ENCODE results near the gene MAP1LC3B2. TPM values are rescaled to one million over a fixed set of nuclear protein-coding genes. Genes with fewer than 3 reads are reported as not detected.
A peak's percentile ranks its signal among the peaks of the same experiment; 100 is the strongest.

Gene MAP1LC3B2
- total RNA-seq, 2 experiments from 2014 or later: 0.74 to 1.7 TPM

- DNase-seq: no peak
- Mint-ChIP-seq H3K4me1 (peaks cover 11% of the 10 kb centered on the region), H3K4me3 (no peak overlapping the region), H3K9me3 (no peaks in the 10 kb centered on the region), H3K27me3 (no peaks in the 10 kb centered on the region), H3K27ac (no peak overlapping the region), H3K36me3 (no peaks in the 10 kb centered on the region)
Observed at GRCh38 chr12:116606397-116606796, 47.2 kb downstream of the MAP1LC3B2 start.

GRCh38 chr12:116607039-116607438 lies 47.9 kb downstream of the MAP1LC3B2 start:
- no peak overlapping the region for H3K27ac Mint-ChIP-seq
- no peaks in the 10 kb centered on the region for H3K36me3 Mint-ChIP-seq
- H3K27me3 Mint-ChIP-seq: no peaks in the 10 kb centered on the region
- no peaks in the 10 kb centered on the region for H3K9me3 Mint-ChIP-seq
- no peak overlapping the region for H3K4me3 Mint-ChIP-seq
- DNase-seq: no peak
- H3K4me1 Mint-ChIP-seq: peaks cover 7% of the 10 kb centered on the region

- H3K27me3 Mint-ChIP-seq: no peaks in the 10 kb centered on the region
- DNase-seq: peak; percentile 13
- H3K36me3 Mint-ChIP-seq: no peaks in the 10 kb centered on the region
- H3K27ac Mint-ChIP-seq: no peak overlapping the region
- H3K4me1 Mint-ChIP-seq: peaks cover 3% of the 10 kb centered on the region
- no peaks in the 10 kb centered on the region for H3K9me3 Mint-ChIP-seq
- no peak overlapping the region for H3K4me3 Mint-ChIP-seq
Observed at GRCh38 chr12:116609319-116610114, 50.3 kb downstream of the MAP1LC3B2 start.

GRCh38 chr12:116610971-116611541 lies 51.9 kb downstream of the MAP1LC3B2 start:
- H3K4me3 Mint-ChIP-seq: no peak overlapping the region
- H3K4me1 Mint-ChIP-seq: peaks cover 3% of the 10 kb centered on the region
- H3K9me3 Mint-ChIP-seq: no peaks in the 10 kb centered on the region
- no peak overlapping the region for H3K27ac Mint-ChIP-seq
- H3K36me3 Mint-ChIP-seq: no peaks in the 10 kb centered on the region
- DNase-seq: no peak
- H3K27me3 Mint-ChIP-seq: no peaks in the 10 kb centered on the region

GRCh38 chr12:116612436-116612835 lies 53.3 kb downstream of the MAP1LC3B2 start:
- no peak for DNase-seq
- Mint-ChIP-seq H3K27ac (no peak overlapping the region), H3K36me3 (no peaks in the 10 kb centered on the region), H3K27me3 (no peaks in the 10 kb centered on the region), H3K4me1 (peaks cover 3% of the 10 kb centered on the region), H3K4me3 (no peak overlapping the region), H3K9me3 (no peaks in the 10 kb centered on the region)

- H3K4me1 Mint-ChIP-seq: peaks cover 3% of the 10 kb centered on the region
- DNase-seq: no peak
- no peak overlapping the region for H3K4me3 Mint-ChIP-seq
- H3K9me3 Mint-ChIP-seq: no peaks in the 10 kb centered on the region
- no peak overlapping the region for H3K27ac Mint-ChIP-seq
- H3K27me3 Mint-ChIP-seq: no peaks in the 10 kb centered on the region
- H3K36me3 Mint-ChIP-seq: no peaks in the 10 kb centered on the region
Observed at GRCh38 chr12:116613256-116613655, 54.1 kb downstream of the MAP1LC3B2 start.

- Mint-ChIP-seq H3K27me3 (no peaks in the 10 kb centered on the region), H3K4me3 (no peak overlapping the region), H3K9me3 (no peaks in the 10 kb centered on the region), H3K27ac (no peak overlapping the region), H3K36me3 (no peaks in the 10 kb centered on the region), H3K4me1 (peaks cover 3% of the 10 kb centered on the region)
- DNase-seq: no peak
Observed at GRCh38 chr12:116614194-116614915, 55.2 kb downstream of the MAP1LC3B2 start.

GRCh38 chr12:116615141-116615861 lies 56.1 kb downstream of the MAP1LC3B2 start:
- Mint-ChIP-seq H3K36me3 (no peaks in the 10 kb centered on the region), H3K27me3 (no peaks in the 10 kb centered on the region), H3K4me3 (no peak overlapping the region), H3K4me1 (peaks cover 2% of the 10 kb centered on the region), H3K9me3 (no peaks in the 10 kb centered on the region), H3K27ac (no peak overlapping the region)
- no peak for DNase-seq

- H3K9me3 Mint-ChIP-seq: no peaks in the 10 kb centered on the region
- H3K27ac Mint-ChIP-seq: no peak overlapping the region
- no peak for DNase-seq
- H3K4me3 Mint-ChIP-seq: no peak overlapping the region
- no peaks in the 10 kb centered on the region for H3K36me3 Mint-ChIP-seq
- H3K4me1 Mint-ChIP-seq: no peaks in the 10 kb centered on the region
- no peaks in the 10 kb centered on the region for H3K27me3 Mint-ChIP-seq
Observed at GRCh38 chr12:116616536-116617248, 57.5 kb downstream of the MAP1LC3B2 start.

GRCh38 chr12:116619246-116619645 lies 60.1 kb downstream of the MAP1LC3B2 start:
- H3K9me3 Mint-ChIP-seq: peaks cover 11% of the 10 kb centered on the region
- no peak overlapping the region for H3K4me3 Mint-ChIP-seq
- H3K27ac Mint-ChIP-seq: no peak overlapping the region

GRCh38 chr12:116620124-116620491 lies 60.9 kb downstream of the MAP1LC3B2 start:
- H3K27ac Mint-ChIP-seq: no peak overlapping the region
- no peaks in the 10 kb centered on the region for H3K4me1 Mint-ChIP-seq
- peaks cover 11% of the 10 kb centered on the region for H3K9me3 Mint-ChIP-seq
- no peaks in the 10 kb centered on the region for H3K36me3 Mint-ChIP-seq
- H3K4me3 Mint-ChIP-seq: no peak overlapping the region
- no peak for DNase-seq
- no peaks in the 10 kb centered on the region for H3K27me3 Mint-ChIP-seq

More at GRCh38 chr12:116619246-116619645, 60.1 kb downstream of the MAP1LC3B2 start:
- no peak for DNase-seq
- H3K27me3 Mint-ChIP-seq: no peaks in the 10 kb centered on the region
- no peaks in the 10 kb centered on the region for H3K4me1 Mint-ChIP-seq
- no peaks in the 10 kb centered on the region for H3K36me3 Mint-ChIP-seq

- H3K4me3 Mint-ChIP-seq: no peak overlapping the region
- peaks cover 11% of the 10 kb centered on the region for H3K9me3 Mint-ChIP-seq
- no peak overlapping the region for H3K27ac Mint-ChIP-seq
- no peaks in the 10 kb centered on the region for H3K4me1 Mint-ChIP-seq
- DNase-seq: no peak
- H3K36me3 Mint-ChIP-seq: no peaks in the 10 kb centered on the region
- H3K27me3 Mint-ChIP-seq: no peaks in the 10 kb centered on the region
Observed at GRCh38 chr12:116620492-116621191, 61.5 kb downstream of the MAP1LC3B2 start.

- Mint-ChIP-seq H3K27ac (no peak overlapping the region), H3K4me3 (no peak overlapping the region), H3K27me3 (no peaks in the 10 kb centered on the region), H3K36me3 (no peaks in the 10 kb centered on the region), H3K9me3 (peaks cover 11% of the 10 kb centered on the region), H3K4me1 (no peaks in the 10 kb centered on the region)
- DNase-seq: no peak
Observed at GRCh38 chr12:116621194-116621593, 62.0 kb downstream of the MAP1LC3B2 start.

- Mint-ChIP-seq H3K4me3 (no peak overlapping the region), H3K36me3 (no peaks in the 10 kb centered on the region), H3K9me3 (peaks cover 11% of the 10 kb centered on the region), H3K27me3 (no peaks in the 10 kb centered on the region), H3K4me1 (no peaks in the 10 kb centered on the region), H3K27ac (no peak overlapping the region)
- no peak for DNase-seq
Observed at GRCh38 chr12:116624516-116624915, 65.3 kb downstream of the MAP1LC3B2 start.

Data from activated naive CD8-positive, alpha-beta T cell treated with anti-CD3 and anti-CD28 coated beads for 36 hours (primary cell).